Vagina (tissue), 2 donors: ENCODE measurements around the gene BCL2L2.

ENCODE experiments used
- CTCF ChIP-seq, 3 experiments: fragments of 450-650 bp in 2 of 3; fragments of 200-600 bp in 1 of 3; sonication (generic) in 1 of 3; IDR thresholded peaks; one replicate each; pipeline ENCODE4 v1.5.1; 2017 to 2019; ENCODE audit warnings: antibody characterized with exemption in 3 of 3, mild to moderate bottlenecking in 2 of 3, moderate library complexity in 2 of 3
- POLR2A ChIP-seq, 2 donors: fragments of 450-650 bp; IDR thresholded peaks; one replicate each; pipeline ENCODE4 v1.6.1; 2017; ENCODE audit warnings: antibody characterized with exemption in 2 of 2, mild to moderate bottlenecking in 2 of 2, moderate library complexity in 2 of 2

GRCh38 chr14:23324455-23324846 lies 17.8 kb downstream of the BCL2L2 start:
- TF ChIP-seq CTCF (IDR thresholded peaks at IDR 0.05) (no peak), POLR2A (IDR thresholded peaks at IDR 0.05) (no peak)
